ENCODE results near the gene ADCY7.

GRCh38 chr16:50219402-50219975, 46.9 kb upstream of the ADCY7 start:
- TF ChIP-seq CTCF (IDR thresholded peaks at IDR 0.05; ENCODE audit: low read length) (no peak), EZH2phosphoT487 (IDR thresholded peaks at IDR 0.05; ENCODE audit: low read length) (no peak), EZH2 (optimal IDR thresholded peaks at IDR 0.05; ENCODE audit: low read depth, low read length) (no peak)

All from MM.1S (cell line).